Kidney epithelial cell (primary cell): Measurements from ENCODE around the gene POMT2. TPM values are rescaled to one million over a fixed set of nuclear protein-coding genes. Genes with fewer than 3 reads are reported as not detected.

ENCODE experiments used
- DNase-seq: peaks from one replicate; pipeline ENCODE4 v3.0.0-alpha.2; 2010; ENCODE audit warnings: low read depth
- H3K27me3 ChIP-seq: 2 replicates; pipeline ENCODE4 v1.6.0; 2011; ENCODE audit warnings: low read length; ENCODE audit not compliant: control insufficient read depth, insufficient read depth
- H3K36me3 ChIP-seq: 2 replicates; pipeline ENCODE4 v1.5.1; 2011; ENCODE audit warnings: low read length; ENCODE audit not compliant: control insufficient read depth, insufficient read depth
- H3K4me3 ChIP-seq: 2 replicates; pipeline ENCODE4 v1.5.1; 2011; ENCODE audit warnings: low read depth, mild to moderate bottlenecking, control low read depth, low read length
- total RNA-seq: library from RNA; depleted of rRNA; stranded (reverse); fragments of >200 nt; gene quantifications from 2 replicates; pipeline ENCODE4 v1.2.3, GENCODE V29; 2015
- TF ChIP-seq, protein P1 (sequence below): IDR thresholded peaks from 2 replicates; pipeline ENCODE4 v1.5.1; 2011; ENCODE audit warnings: mild to moderate bottlenecking, moderate library complexity, low read length, control low read depth, inconsistent platforms; ENCODE audit not compliant: insufficient read depth, poor library complexity, severe bottlenecking

The POMT2 gene
- total RNA-seq, 1 donor from 2014 or later: 21.5 TPM

DNA sequence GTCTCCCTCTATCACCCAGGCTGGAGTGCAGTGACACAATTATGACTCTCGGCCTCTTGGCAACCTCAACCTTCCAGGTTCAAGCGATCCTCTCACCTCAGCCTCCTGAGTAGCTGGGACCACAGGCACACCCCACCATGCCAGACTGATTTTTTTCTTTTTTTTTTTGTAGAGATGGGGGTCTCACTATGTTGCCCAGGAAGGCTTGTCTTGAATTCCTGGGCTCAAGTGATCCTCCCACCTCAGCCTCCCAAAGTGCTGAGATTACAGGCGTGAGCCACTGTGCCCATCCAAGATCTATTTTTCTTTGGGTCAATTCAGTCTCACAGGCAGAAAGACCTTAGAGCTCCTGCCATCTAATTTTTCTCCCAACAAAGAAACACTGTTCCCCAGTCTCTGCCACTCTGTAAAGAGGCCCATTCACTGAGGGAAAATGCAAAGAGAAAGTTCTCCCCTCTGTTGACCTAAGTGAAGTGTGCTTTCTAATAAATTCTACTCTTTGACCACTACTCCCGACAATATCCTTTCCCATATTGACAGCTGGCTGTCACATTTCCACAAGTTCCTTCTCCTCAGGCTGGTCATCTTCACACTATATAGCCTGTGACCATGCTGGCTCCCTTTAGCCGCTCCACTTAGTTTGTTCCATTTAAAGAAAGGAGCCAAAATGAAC lies 32.9 kb upstream of the POMT2 start:
- H3K36me3 ChIP-seq: no peaks in the 10 kb centered on the region
- TF ChIP-seq, protein P1, sequence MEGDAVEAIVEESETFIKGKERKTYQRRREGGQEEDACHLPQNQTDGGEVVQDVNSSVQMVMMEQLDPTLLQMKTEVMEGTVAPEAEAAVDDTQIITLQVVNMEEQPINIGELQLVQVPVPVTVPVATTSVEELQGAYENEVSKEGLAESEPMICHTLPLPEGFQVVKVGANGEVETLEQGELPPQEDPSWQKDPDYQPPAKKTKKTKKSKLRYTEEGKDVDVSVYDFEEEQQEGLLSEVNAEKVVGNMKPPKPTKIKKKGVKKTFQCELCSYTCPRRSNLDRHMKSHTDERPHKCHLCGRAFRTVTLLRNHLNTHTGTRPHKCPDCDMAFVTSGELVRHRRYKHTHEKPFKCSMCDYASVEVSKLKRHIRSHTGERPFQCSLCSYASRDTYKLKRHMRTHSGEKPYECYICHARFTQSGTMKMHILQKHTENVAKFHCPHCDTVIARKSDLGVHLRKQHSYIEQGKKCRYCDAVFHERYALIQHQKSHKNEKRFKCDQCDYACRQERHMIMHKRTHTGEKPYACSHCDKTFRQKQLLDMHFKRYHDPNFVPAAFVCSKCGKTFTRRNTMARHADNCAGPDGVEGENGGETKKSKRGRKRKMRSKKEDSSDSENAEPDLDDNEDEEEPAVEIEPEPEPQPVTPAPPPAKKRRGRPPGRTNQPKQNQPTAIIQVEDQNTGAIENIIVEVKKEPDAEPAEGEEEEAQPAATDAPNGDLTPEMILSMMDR: no peak
- no peaks in the 10 kb centered on the region for H3K27me3 ChIP-seq
- no peak overlapping the region for H3K4me3 ChIP-seq
- no peak for DNase-seq

DNA sequence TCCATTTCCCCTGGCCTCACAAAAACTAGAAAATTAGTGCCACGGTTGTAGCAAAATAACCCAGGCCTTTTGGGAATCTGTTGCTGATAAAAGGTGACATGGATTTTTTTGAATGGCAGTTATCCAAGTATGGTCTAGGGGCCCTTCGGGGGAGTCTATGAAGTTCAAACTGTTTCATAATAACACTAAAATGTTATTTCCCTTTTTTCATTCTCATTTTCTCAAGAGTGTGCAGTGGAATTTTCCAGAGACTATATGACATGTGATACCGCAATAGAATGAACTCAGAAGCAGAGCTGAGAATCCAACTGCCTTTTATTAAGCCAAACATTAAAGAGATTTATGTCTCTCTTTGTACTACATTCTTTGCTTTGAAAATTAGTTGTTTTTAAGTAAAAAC lies 27.1 kb upstream of the POMT2 start:
- no peak overlapping the region for H3K4me3 ChIP-seq
- no peaks in the 10 kb centered on the region for H3K27me3 ChIP-seq
- TF ChIP-seq, protein P1: no peak
- H3K36me3 ChIP-seq: no peaks in the 10 kb centered on the region
- DNase-seq: no peak

DNA sequence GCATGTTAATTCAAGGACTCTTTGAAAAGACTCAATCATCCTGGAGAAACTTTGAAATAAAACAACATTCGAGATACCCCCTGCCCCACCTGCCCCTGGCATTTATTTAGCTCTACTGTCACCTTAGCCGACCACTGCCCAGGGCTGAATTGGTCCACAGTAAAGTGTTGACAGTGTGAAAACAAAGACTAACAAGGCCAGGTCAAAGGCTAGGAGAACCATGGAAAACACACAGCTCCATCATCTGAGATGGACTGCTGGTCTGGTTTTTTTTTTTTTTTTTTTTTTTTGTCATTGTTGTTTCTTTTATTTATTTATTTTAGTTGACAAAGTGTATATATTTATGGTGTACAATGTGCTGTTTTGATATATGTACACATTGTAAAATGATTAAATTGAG lies 25.8 kb upstream of the POMT2 start:
- TF ChIP-seq, protein P1: no peak
- no peaks in the 10 kb centered on the region for H3K27me3 ChIP-seq
- H3K4me3 ChIP-seq: no peak overlapping the region
- no peak for DNase-seq
- H3K36me3 ChIP-seq: peaks cover 3% of the 10 kb centered on the region

DNA sequence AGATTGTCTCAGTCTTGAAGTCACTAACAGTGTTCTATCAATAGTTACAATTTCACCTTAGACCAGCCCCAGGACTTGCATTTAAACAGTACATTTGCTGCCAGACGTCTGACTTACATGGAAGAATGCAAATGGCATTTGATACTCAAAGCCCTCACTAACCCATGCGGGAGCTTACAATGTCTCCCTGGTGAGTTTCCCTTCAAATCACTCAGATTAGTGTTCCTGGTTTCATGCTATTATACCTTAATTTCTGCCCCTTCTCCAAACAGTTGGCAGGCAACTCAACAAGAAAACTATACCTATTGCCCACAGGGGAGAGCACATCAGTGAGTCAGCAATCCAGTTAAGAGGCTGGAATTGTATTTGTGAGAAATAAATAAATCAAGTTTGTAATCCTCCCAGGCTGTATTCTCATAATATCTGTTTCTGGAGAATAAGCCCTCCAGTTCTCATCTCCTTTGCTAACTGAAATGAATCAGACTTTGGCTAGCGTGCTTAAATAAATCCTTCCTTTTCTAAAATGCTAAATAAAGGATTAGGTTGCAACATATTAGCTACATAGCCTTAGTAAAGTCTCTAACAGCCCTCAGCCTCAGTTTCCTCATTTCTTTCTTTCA lies 23.8 kb upstream of the POMT2 start:
- H3K36me3 ChIP-seq: peaks cover 3% of the 10 kb centered on the region
- no peak for DNase-seq
- H3K4me3 ChIP-seq: no peak overlapping the region
- TF ChIP-seq, protein P1: no peak
- no peaks in the 10 kb centered on the region for H3K27me3 ChIP-seq

DNA sequence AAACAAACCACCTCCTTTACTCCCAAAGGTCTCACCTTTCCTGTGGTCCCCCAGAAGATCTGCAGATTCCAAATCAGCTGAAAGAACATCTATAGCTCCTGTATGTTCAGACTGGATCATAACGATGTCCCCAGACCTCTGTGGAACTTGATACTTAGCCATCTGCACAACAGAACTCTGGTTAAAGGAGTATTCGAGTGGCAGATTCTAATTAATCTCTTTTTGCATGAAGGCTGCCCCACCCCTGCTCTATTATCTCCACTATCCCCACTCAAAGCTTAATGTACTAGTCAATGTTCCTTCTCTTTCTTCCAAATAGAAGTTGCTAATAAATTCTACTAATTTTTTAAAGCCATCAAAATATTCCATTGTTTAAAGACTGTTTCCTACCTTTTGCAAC lies 23.0 kb upstream of the POMT2 start:
- no peak for DNase-seq
- H3K36me3 ChIP-seq: peaks cover 3% of the 10 kb centered on the region
- no peaks in the 10 kb centered on the region for H3K27me3 ChIP-seq
- TF ChIP-seq, protein P1: no peak
- no peak overlapping the region for H3K4me3 ChIP-seq
